Activated naive CD8-positive, alpha-beta T cell (primary cell): ENCODE data around the gene EXD1.
"Not testable (repeated sequence)": the region's sequence is repeated elsewhere in the genome, so short reads cannot be mapped to it uniquely, and the experiment has no call there.

Experiments
- H3K27ac Mint-ChIP-seq: one replicate; pipeline ENCODE4 v1.8.0; 2021; ENCODE audit warnings: mixed read lengths
- H3K27me3 Mint-ChIP-seq: one replicate; pipeline ENCODE4 v1.8.0; 2021; ENCODE audit warnings: mixed read lengths
- H3K36me3 Mint-ChIP-seq: one replicate; pipeline ENCODE4 v1.8.0; 2021; ENCODE audit warnings: mixed read lengths
- H3K4me1 Mint-ChIP-seq: one replicate; pipeline ENCODE4 v1.8.0; 2021; ENCODE audit warnings: low read depth, mixed read lengths
- H3K4me3 Mint-ChIP-seq: one replicate; pipeline ENCODE4 v1.8.0; 2021; ENCODE audit warnings: mild to moderate bottlenecking, mixed read lengths
- H3K9me3 Mint-ChIP-seq: one replicate; pipeline ENCODE4 v1.8.0; 2021; ENCODE audit warnings: low read depth, mixed read lengths

Gene EXD1

DNA sequence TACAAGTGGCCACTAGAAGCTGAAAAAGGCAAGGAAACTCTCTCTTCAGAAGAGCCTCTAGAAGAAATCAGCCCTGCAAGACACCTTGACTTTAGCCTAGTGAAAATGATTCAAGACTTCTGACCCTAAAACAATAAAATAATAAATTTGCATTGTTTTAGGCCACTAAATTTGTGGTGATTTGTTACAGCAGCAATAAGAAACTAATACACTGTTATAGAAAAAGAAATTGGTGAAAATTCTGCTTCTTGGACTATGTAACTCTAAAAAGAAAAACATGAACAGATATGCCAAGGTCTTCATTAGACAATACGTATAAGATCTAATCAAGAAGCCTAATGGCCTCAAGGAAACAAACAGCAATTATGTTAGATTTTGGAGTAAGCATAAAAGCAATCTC lies 36.1 kb downstream of the EXD1 start:
- H3K9me3 Mint-ChIP-seq: no peaks in the 10 kb centered on the region
- no peak overlapping the region for H3K4me3 Mint-ChIP-seq
- no peaks in the 10 kb centered on the region for H3K36me3 Mint-ChIP-seq
- no peak overlapping the region for H3K27ac Mint-ChIP-seq
- H3K4me1 Mint-ChIP-seq: no peaks in the 10 kb centered on the region
- H3K27me3 Mint-ChIP-seq: no peaks in the 10 kb centered on the region

DNA sequence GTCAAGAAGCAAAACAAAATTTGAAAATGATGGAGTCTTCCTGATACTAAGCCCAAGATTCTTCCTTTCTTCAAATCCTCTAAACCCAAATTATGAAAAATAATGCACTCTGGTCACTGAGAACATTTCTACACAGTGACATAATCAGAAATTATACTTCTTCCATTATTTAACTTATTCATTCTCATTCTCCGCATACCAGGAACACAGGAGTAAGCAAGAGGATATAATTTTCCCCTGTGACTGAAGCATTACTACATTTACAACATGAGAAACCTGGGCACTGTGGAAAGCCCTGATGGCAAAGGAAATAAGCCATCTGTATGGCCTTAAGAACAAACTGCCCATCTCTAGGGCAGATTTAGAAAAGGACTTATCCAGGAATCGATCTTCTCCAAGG lies 47.0 kb downstream of the EXD1 start:
- H3K36me3 Mint-ChIP-seq: no peaks in the 10 kb centered on the region
- no peak overlapping the region for H3K4me3 Mint-ChIP-seq
- H3K27ac Mint-ChIP-seq: no peak overlapping the region
- no peaks in the 10 kb centered on the region for H3K9me3 Mint-ChIP-seq
- H3K4me1 Mint-ChIP-seq: no peaks in the 10 kb centered on the region
- peaks cover 2% of the 10 kb centered on the region for H3K27me3 Mint-ChIP-seq

DNA sequence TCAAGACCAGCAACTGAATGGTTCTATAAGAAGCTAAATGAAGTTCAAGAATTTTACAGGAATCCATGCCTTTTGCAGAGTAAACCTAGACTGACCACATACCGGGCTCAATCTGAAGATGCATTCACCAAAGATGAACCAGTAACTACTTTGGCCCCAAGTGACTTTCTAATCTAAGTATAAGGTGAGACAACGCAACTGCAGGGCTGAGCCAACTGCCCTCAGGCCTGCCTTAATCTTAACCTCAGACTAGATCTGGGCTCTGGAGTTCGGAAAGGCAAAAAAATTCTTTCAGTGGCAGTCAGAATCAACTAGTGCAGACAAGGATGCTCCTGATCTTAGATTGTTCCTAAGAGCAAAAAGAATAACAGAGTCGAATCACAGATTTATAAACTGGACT lies 48.3 kb downstream of the EXD1 start:
- Mint-ChIP-seq H3K27me3 (peaks cover 2% of the 10 kb centered on the region), H3K36me3 (no peaks in the 10 kb centered on the region), H3K9me3 (no peaks in the 10 kb centered on the region), H3K4me1 (no peaks in the 10 kb centered on the region), H3K27ac (no peak overlapping the region), H3K4me3 (no peak overlapping the region)

DNA sequence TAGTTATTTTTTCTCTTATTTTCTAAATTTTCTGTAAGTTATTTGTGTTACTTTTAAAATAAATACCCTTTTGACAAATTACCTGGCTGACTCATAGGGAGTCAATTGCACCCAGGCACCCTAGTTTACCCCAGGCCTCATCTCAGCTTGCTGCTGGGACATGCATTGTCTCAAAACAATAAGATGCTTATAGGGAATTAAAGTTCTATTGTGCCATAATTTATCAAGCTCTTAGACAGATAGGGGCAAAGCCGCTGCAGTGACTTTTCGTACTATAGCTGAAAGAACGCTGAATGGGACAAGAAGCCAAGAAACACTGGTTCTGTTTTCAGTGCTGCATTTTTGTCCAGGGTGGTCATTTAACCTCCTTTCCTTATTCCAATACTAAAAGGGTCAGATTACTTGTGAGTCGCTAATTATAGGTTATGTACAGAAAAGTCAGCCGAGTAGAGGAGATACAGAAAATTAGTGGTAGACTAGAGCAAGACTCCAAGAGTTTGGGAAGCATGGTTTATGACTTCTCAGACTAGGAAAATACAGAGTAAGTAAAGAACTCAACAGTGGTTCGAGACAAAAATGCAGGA lies 50.3 kb downstream of the EXD1 start:
- Mint-ChIP-seq H3K36me3 (no peaks in the 10 kb centered on the region), H3K4me3 (no peak overlapping the region), H3K4me1 (no peaks in the 10 kb centered on the region), H3K27ac (no peak overlapping the region), H3K27me3 (peaks cover 2% of the 10 kb centered on the region), H3K9me3 (no peaks in the 10 kb centered on the region)

DNA sequence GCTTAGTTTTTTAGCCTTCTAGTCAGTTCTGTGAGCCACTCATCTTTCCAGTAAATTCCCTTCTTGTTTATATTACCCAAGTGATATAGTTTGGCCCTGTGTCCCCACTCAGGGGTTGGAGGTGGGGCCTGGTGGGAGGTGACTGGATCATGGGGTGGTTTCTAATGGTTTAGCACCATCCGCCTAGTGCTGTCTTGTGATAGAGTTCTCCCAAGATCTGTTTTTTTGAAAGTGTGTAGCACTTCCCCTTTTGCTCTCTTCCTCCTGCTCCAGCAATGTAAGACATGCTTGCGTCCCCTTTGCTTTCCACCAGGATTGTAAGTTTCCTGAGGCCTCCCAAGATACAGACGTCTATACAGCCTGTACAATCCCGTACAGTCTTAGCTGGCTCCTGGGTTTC lies 60.8 kb downstream of the EXD1 start:
- Mint-ChIP-seq H3K27ac (no peak overlapping the region), H3K36me3 (no peaks in the 10 kb centered on the region), H3K4me3 (no peak overlapping the region), H3K4me1 (no peaks in the 10 kb centered on the region), H3K9me3 (no peaks in the 10 kb centered on the region), H3K27me3 (peaks cover 1% of the 10 kb centered on the region)

DNA sequence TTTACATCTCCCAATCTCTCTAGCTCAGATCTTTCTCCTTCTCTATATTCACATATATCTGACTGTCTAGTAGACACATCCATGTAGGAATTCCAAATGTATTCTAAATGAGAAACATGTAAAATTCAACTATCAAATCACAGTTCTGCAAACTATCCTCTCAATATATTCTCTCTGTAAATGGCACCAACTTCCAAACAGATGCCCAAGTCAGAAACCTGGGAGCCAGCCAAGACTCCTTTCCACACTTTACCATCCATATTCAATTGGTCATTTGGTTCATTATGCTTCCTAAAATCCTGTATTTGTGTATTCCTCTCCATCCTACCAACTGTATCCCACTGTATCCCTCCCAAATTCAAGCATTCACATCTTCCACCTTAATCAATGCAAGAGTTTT lies 61.5 kb downstream of the EXD1 start:
- no peaks in the 10 kb centered on the region for H3K4me1 Mint-ChIP-seq
- no peaks in the 10 kb centered on the region for H3K36me3 Mint-ChIP-seq
- H3K4me3 Mint-ChIP-seq: no peak overlapping the region
- H3K27me3 Mint-ChIP-seq: peaks cover 1% of the 10 kb centered on the region
- no peaks in the 10 kb centered on the region for H3K9me3 Mint-ChIP-seq
- H3K27ac Mint-ChIP-seq: no peak overlapping the region

DNA sequence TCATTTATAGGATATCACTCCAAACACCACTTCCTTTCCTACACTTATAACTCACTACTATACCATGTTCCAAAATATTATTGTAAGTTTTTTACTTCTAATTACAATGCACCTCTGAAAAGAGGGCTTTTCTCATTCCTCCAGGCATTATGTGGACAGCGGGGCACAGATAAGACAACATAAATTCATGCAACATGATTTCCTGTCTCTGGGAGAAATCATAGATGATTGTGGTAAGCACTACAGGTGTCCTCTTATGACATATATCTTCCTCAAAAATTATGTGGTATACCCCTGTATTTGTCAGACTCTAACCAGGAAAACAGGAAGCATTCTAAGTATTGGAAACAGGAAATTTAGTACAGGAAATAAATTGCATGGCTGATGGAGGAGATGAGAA lies 68.8 kb downstream of the EXD1 start:
- peaks cover 2% of the 10 kb centered on the region for H3K27me3 Mint-ChIP-seq
- no peak overlapping the region for H3K4me3 Mint-ChIP-seq
- no peaks in the 10 kb centered on the region for H3K9me3 Mint-ChIP-seq
- H3K36me3 Mint-ChIP-seq: no peaks in the 10 kb centered on the region
- no peak overlapping the region for H3K27ac Mint-ChIP-seq
- peaks cover 8% of the 10 kb centered on the region for H3K4me1 Mint-ChIP-seq

DNA sequence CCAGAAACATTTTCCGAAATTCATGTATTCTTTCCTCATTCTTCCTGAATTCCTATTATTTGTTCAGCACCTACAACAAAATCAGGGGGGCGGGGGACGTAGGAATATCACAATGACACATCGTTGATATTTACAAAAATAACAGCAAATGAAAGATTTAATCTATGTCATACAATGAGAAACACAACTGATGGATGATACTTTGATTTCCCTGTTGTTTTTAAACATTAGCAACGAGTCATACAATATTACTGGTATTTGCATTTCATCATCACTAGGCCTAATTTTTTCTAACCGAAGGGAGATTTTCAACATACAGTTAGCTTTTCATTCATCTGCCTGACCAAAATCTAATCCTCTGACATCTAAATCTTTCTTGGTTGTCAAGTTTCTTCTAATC lies 69.2 kb downstream of the EXD1 start:
- Mint-ChIP-seq H3K27me3 (peaks cover 2% of the 10 kb centered on the region), H3K4me3 (no peak overlapping the region), H3K9me3 (no peaks in the 10 kb centered on the region), H3K36me3 (no peaks in the 10 kb centered on the region), H3K27ac (no peak overlapping the region), H3K4me1 (peaks cover 8% of the 10 kb centered on the region)

DNA sequence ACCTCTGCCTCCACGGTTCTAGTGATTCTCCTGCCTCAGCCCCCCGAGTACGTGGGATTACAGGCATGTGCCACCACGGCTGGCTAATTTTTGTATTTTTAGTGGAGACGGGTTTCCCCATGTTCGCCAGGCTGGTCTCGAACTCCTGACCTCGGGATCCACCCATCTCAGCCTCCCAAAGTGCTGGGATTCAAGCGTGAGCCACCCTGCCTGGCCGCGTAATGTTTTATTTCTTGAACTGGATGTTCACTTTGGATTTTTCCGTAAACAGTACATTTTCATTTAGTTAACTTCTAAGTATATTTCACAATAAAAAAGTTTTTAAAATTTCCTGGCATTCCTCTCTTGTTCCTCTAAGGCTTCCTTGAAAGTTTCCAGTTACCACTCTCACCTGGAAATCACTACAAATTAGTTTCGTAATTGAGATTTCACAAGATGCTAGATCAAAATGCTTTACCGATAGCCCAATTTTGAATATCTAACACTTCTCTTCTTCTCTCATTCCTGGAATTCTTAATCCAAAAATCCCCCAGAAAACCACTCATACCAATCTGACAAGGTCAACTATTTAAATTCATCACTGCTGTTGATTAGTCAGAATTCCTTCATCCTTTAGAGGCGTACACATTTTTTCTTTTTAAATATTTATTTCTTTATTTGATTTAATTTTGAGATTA lies 69.8 kb downstream of the EXD1 start:
- Mint-ChIP-seq H3K4me1 (peaks cover 8% of the 10 kb centered on the region), H3K27me3 (peaks cover 1% of the 10 kb centered on the region), H3K9me3 (no peaks in the 10 kb centered on the region), H3K36me3 (no peaks in the 10 kb centered on the region), H3K27ac (no peak overlapping the region), H3K4me3 (no peak overlapping the region)

DNA sequence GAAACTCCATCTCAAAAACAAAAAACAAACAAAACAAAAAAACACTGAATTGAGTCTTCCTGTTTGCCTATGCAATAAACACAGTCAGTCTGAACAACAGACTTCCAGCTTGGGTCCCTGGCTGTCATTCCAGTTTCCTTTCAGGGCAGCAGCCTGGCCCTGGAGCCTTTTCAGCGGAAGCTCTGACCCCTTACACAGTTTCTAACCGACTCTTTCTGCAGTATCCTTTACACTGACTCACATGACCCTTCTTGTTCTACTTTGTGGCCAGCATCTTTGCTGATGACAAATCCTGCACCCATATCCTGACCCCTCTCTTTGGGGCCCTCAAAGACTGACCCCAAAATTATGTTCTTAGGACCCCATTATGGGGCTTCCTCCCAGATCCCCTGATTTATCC lies 76.1 kb downstream of the EXD1 start:
- Mint-ChIP-seq H3K4me1 (no peaks in the 10 kb centered on the region), H3K4me3 (no peak overlapping the region), H3K36me3 (no peaks in the 10 kb centered on the region), H3K9me3 (no peaks in the 10 kb centered on the region), H3K27ac (no peak overlapping the region), H3K27me3 (peaks cover 3% of the 10 kb centered on the region)

DNA sequence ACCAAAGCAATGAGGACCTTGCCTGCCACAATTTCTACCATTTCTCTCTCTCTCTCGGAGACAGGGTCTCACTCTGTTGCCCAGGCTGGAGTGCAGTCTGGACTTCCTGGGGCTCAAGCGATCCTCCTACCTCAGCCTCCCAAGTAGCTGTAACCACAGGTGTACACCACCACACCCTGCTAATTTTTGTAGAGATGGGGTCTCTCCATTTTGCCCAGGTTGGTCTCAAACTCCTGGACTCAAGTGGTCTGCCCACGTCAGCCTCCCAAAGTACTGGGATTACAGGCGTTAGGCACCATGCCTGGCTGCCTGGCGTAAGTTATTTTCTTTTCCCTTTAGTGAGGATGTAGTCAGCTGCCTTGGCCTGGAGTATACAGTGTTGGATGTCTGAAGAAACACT lies 76.8 kb downstream of the EXD1 start:
- Mint-ChIP-seq H3K36me3 (no peaks in the 10 kb centered on the region), H3K4me3 (no peak overlapping the region), H3K27me3 (peaks cover 2% of the 10 kb centered on the region), H3K27ac (no peak overlapping the region), H3K9me3 (no peaks in the 10 kb centered on the region), H3K4me1 (no peaks in the 10 kb centered on the region)

DNA sequence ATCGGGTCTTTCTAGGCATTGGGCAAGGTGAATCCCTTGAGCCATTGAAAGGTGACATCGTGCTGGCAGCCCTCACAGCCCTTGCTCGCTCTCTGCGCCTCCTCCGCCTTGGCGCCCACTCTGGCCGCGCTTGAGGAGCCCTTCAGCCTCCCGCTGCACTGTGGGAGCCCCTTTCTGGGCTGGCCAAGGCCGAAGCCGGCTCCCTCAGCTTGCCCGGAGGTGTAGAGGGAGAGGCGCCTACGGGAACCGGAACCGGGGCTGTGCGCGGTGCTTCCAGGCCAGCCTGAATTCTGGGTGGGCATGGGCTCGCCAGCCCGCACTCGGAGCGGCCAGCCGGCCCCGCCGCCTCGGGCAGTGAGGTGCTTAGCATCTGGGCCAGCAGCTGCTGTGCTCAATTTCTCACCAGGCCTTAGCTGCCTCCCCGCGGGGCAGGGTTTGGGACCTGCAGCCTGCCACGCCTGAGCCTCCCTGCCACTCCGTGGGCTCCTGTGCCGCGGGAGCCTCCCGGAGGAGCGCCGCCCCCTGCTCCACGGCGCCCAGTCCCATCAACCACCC lies 79.0 kb downstream of the EXD1 start:
- Mint-ChIP-seq H3K27me3 (peaks cover 2% of the 10 kb centered on the region), H3K4me1 (no peaks in the 10 kb centered on the region), H3K36me3 (no peaks in the 10 kb centered on the region), H3K4me3 (no peak overlapping the region), H3K27ac (no peak overlapping the region), H3K9me3 (no peaks in the 10 kb centered on the region)

DNA sequence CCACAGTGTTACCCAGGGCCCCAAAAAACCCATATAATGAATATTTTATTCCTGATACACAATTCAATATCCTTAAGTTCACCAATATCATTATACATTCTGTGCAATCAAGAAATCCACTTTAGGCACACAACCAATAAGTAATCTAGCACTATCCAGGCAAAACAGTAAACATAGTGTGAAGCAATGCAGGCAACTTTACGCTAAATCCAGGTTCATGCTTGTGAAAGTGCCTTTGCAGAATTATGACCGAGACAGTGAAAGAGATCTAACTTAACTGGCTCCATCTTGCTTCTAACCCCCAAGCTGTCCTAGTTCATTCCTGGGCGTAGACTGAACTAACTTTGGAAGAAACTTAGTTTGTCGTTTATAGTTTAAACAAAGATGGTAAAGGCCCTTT lies 80.3 kb downstream of the EXD1 start:
- no peaks in the 10 kb centered on the region for H3K9me3 Mint-ChIP-seq
- no peak overlapping the region for H3K4me3 Mint-ChIP-seq
- H3K27ac Mint-ChIP-seq: no peak overlapping the region
- H3K36me3 Mint-ChIP-seq: no peaks in the 10 kb centered on the region
- no peaks in the 10 kb centered on the region for H3K4me1 Mint-ChIP-seq
- peaks cover 2% of the 10 kb centered on the region for H3K27me3 Mint-ChIP-seq

DNA sequence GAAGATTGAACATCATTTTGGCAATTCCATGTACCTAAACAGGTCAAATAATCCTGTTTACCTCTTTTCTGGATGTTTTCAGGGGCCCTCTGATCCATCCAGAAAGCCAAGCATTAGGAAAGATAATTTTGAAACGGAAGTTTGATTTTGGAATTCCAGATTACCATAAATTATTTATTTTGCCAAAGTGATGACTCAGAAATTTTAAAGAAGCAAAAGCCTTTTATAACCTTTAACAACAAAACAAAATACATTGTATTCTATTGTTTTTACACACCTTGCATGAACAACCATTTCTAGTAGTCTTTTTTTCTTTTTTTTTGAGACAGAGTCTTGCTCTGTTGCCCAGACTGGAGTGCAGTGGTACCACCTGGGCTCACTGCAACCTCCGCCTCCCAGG lies 82.5 kb downstream of the EXD1 start:
- Mint-ChIP-seq H3K9me3 (no peaks in the 10 kb centered on the region), H3K36me3 (no peaks in the 10 kb centered on the region), H3K4me3 (no peak overlapping the region)

DNA sequence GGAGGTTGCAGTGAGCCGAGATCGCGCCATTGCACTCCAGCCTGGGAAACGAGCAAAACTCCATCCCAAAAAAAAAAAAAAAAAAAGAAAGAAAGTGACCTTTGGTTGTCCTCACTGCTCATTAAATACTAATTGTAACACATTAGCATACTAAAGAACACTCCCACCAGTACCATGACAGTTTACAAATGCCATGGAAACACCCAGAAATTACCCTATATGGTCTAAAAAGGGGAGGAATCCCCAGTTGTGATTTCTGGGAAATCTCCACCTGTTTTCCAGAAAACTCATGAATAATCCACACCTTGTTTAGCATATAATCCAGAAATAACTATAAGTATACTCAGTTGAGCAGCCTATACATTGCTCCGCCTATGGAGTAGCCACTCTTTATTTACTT lies 90.9 kb downstream of the EXD1 start:
- H3K9me3 Mint-ChIP-seq: no peaks in the 10 kb centered on the region
- H3K4me1 Mint-ChIP-seq: no peaks in the 10 kb centered on the region
- no peaks in the 10 kb centered on the region for H3K36me3 Mint-ChIP-seq
- H3K27ac Mint-ChIP-seq: no peak overlapping the region
- no peaks in the 10 kb centered on the region for H3K27me3 Mint-ChIP-seq
- H3K4me3 Mint-ChIP-seq: no peak overlapping the region

More for the DNA sequence above, 82.5 kb downstream of the EXD1 start:
- Mint-ChIP-seq H3K27me3 (no peaks in the 10 kb centered on the region), H3K27ac (no peak overlapping the region), H3K4me1 (no peaks in the 10 kb centered on the region)

DNA sequence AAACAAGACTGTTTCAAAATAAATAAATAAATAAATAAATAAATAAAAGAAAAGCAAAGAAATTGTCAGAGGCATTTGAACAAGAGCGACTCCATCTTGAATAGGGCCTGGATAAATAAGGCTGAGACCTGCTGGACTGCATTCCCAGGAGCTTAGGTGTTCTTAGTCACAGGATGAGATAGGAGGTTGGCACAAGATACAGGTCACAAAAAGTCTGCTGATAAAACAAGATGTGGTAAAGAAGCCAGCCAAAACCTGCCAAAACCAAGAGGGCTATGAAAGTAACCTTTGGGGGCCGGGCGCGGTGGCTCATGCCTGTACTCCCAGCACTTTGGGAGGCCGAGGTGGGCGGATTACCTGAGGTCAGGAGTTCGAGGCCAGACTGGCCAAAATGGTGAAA lies 91.4 kb downstream of the EXD1 start:
- not testable (repeated sequence) for H3K4me1 Mint-ChIP-seq, H3K4me3 Mint-ChIP-seq, H3K27ac Mint-ChIP-seq, H3K27me3 Mint-ChIP-seq, H3K36me3 Mint-ChIP-seq, H3K9me3 Mint-ChIP-seq
